NCI-H146 treated with DMSO at 0.1 percent for 48 hours (cell line): ENCODE measurements around the gene CCKAR.
"Not testable (repeated sequence)": the region's sequence is repeated elsewhere in the genome, so short reads cannot be mapped to it uniquely, and the experiment has no call there.

ENCODE experiments used
- DNase-seq: peaks from one replicate; lab custom pipeline; 2025; ENCODE audit not compliant: unreplicated experiment; lab: John Stamatoyannopoulos, UW

CCKAR gene

GRCh38 chr4:26490111-26490959, at the start of gene CCKAR:
CCKAR (minus strand) TSS chr4:26490484; CDS start chr4:26490267, 217 bp downstream.
- peak; percentile 17 for DNase-seq

- DNase-seq, result no peak
Measured at GRCh38 chr4:26533685-26534084, 43.4 kb upstream of the CCKAR start.

- DNase-seq, result no peak
Measured at GRCh38 chr4:26531491-26532116, 41.3 kb upstream of the CCKAR start.

GRCh38 chr4:26530099-26530498, 39.8 kb upstream of the CCKAR start:
- no peak for DNase-seq

GRCh38 chr4:26529479-26529878, 39.2 kb upstream of the CCKAR start:
- DNase-seq, result no peak

GRCh38 chr4:26525771-26526150, 35.5 kb upstream of the CCKAR start:
- no peak for DNase-seq

GRCh38 chr4:26525136-26525770, 35.0 kb upstream of the CCKAR start:
- no peak for DNase-seq

GRCh38 chr4:26524011-26524410, 33.7 kb upstream of the CCKAR start:
- no peak for DNase-seq

- DNase-seq, result no peak
Measured at GRCh38 chr4:26522478-26522877, 32.2 kb upstream of the CCKAR start.

GRCh38 chr4:26520728-26521450, 30.6 kb upstream of the CCKAR start:
- DNase-seq, result no peak

- DNase-seq, result no peak
Measured at GRCh38 chr4:26515936-26516335, 25.7 kb upstream of the CCKAR start.

- DNase-seq, result no peak
Measured at GRCh38 chr4:26510334-26510964, 20.2 kb upstream of the CCKAR start.

GRCh38 chr4:26509681-26510333, 19.5 kb upstream of the CCKAR start:
- no peak for DNase-seq

- DNase-seq, result no peak
Measured at GRCh38 chr4:26507286-26507685, 17.0 kb upstream of the CCKAR start.

- DNase-seq, result no peak
Measured at GRCh38 chr4:26503844-26504243, 13.6 kb upstream of the CCKAR start.

- DNase-seq, result no peak
Measured at GRCh38 chr4:26503427-26503826, 13.1 kb upstream of the CCKAR start.

GRCh38 chr4:26500565-26500999, 10.3 kb upstream of the CCKAR start:
- not testable (repeated sequence) for DNase-seq

GRCh38 chr4:26496207-26496783, 6.0 kb upstream of the CCKAR start:
- no peak for DNase-seq

GRCh38 chr4:26493461-26493860, 3.2 kb upstream of the CCKAR start:
- DNase-seq, result no peak
